Stomach (tissue), 4 donors: ENCODE results near the gene PDHX.

ENCODE experiments used
- CTCF ChIP-seq, 7 experiments: fragments of 450-650 bp in 4 of 7; fragments of 200-600 bp in 3 of 7; sonication (generic) in 3 of 7; IDR thresholded peaks; one replicate each; pipeline ENCODE4 v1.5.1; 2016 to 2019; ENCODE audit warnings: antibody characterized with exemption in 7 of 7, control low read depth in 2 of 7, mild to moderate bottlenecking in 1 of 7
- EP300 ChIP-seq: sonication (generic); formaldehyde crosslinking; IDR thresholded peaks from one replicate; pipeline ENCODE4 v1.6.1; 2017; ENCODE audit warnings: antibody characterized with exemption

GRCh38 chr11:35031346-35031745, 114.9 kb downstream of the PDHX start:
- no peak for TF ChIP-seq EP300
- no peak for TF ChIP-seq CTCF (IDR thresholded peaks at IDR 0.05)
